HG02981 (cell line): ENCODE results near the gene PPP2R5D.
A peak's percentile ranks its signal among the peaks of the same experiment; 100 is the strongest.

Experiments used
- ATAC-seq: cut with Tn5 transposase; IDR thresholded peaks from one replicate; pipeline ENCODE4 v1.9.1; 2021; ENCODE audit warnings: mild to moderate bottlenecking, moderate library complexity; ENCODE audit not compliant: unreplicated experiment

PPP2R5D gene

GRCh38 chr6:43053545-43054205 lies 69.3 kb downstream of the PPP2R5D start, which contains the start of gene CUL7:
Gene CUL7 (minus strand): TSS chr6:43053851. CDS start chr6:43052788, 1,063 bp downstream.
- peak; percentile 90 for ATAC-seq

- ATAC-seq: no peak
Measured at GRCh38 chr6:43054206-43054943, 70.0 kb downstream of the PPP2R5D start.

- ATAC-seq: no peak
Measured at GRCh38 chr6:43055966-43056365, 71.6 kb downstream of the PPP2R5D start.

- no peak for ATAC-seq
Measured at GRCh38 chr6:43058531-43058930, 74.2 kb downstream of the PPP2R5D start.

GRCh38 chr6:43059168-43060033 lies 75.0 kb downstream of the PPP2R5D start, which contains the start of the genes KLC4 and MRPL2:
Gene KLC4 (plus strand): TSS chr6:43059631. CDS start chr6:43061336, 1,705 bp downstream.
Gene MRPL2 (minus strand): TSS chr6:43059434. CDS start chr6:43059381, 53 bp downstream.
- ATAC-seq: peak; percentile 88

GRCh38 chr6:43060034-43060754 lies 75.8 kb downstream of the PPP2R5D start:
- ATAC-seq: no peak

- ATAC-seq: no peak
Measured at GRCh38 chr6:43060755-43061633, 76.6 kb downstream of the PPP2R5D start.

GRCh38 chr6:43061861-43062260 lies 77.5 kb downstream of the PPP2R5D start:
- no peak for ATAC-seq
